ENCODE measurements around the gene UBASH3A. TPM values are rescaled to one million over a fixed set of nuclear protein-coding genes. Genes with fewer than 3 reads are reported as not detected.

Gene UBASH3A
- total RNA-seq, 3 donors from 2014 or later (not counting 1 experiment from before 2014, with no cell fraction given): 0.66 to 5.0 (median 2.0) TPM

DNA sequence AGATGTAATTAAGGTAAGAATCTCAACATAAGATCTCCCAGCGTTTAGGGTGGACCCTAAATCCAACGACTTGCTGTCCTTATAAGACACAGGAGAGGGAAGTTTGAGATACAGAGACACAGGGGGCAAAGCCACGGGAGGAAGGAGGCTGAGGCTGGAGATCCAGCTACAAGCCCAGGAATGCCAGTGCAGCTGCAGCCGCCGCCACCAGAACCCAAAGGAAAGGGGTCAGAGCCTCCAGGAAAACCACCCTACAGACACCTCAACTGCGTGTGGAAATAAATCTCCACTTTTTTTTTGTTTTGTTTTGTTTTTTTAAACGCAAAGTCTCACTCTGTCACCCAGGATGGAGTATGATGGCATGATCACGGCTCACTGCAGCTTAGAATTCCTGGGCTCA, 25.3 kb upstream of the UBASH3A start:
- Histone ChIP-seq H3K4me1 (ENCODE audit: control insufficient read depth, insufficient read depth, low read length) (no peaks in the 10 kb centered on the region), H3K4me3 (ENCODE audit: low read length) (no peak overlapping the region), H3K27ac (ENCODE audit: low read length) (no peak overlapping the region), H3K9me3 (ENCODE audit: control insufficient read depth, insufficient read depth, low read length) (peaks cover 18% of the 10 kb centered on the region), H3K36me3 (ENCODE audit: control insufficient read depth, insufficient read depth, low read length) (no peaks in the 10 kb centered on the region), H3K27me3 (ENCODE audit: control insufficient read depth, insufficient read depth, low read length) (no peaks in the 10 kb centered on the region)
- Mint-ChIP-seq H3K4me3 (no peak overlapping the region), H3K27ac (no peak overlapping the region), H3K9me3 (peaks cover 2 to 7% of the 10 kb centered on the region in 2 donors), H3K36me3 (peaks cover 11% of the 10 kb centered on the region), H3K27me3 (ENCODE audit: low read depth in 2 of 2) (peaks cover 19 to 39% of the 10 kb centered on the region in 2 donors), H3K4me1 (no peaks in the 10 kb centered on the region)
- TF ChIP-seq, protein P1, sequence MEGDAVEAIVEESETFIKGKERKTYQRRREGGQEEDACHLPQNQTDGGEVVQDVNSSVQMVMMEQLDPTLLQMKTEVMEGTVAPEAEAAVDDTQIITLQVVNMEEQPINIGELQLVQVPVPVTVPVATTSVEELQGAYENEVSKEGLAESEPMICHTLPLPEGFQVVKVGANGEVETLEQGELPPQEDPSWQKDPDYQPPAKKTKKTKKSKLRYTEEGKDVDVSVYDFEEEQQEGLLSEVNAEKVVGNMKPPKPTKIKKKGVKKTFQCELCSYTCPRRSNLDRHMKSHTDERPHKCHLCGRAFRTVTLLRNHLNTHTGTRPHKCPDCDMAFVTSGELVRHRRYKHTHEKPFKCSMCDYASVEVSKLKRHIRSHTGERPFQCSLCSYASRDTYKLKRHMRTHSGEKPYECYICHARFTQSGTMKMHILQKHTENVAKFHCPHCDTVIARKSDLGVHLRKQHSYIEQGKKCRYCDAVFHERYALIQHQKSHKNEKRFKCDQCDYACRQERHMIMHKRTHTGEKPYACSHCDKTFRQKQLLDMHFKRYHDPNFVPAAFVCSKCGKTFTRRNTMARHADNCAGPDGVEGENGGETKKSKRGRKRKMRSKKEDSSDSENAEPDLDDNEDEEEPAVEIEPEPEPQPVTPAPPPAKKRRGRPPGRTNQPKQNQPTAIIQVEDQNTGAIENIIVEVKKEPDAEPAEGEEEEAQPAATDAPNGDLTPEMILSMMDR (IDR thresholded peaks at IDR 0.05): no peak
- 73% methylated on average over 8 of the region's 8 CpGs for WGBS (ENCODE audit: insufficient coverage)
- DNase-seq (no peak), ATAC-seq (no peak)
- intact Hi-C loops (cut with micrococcal nuclease): no loop called here

DNA sequence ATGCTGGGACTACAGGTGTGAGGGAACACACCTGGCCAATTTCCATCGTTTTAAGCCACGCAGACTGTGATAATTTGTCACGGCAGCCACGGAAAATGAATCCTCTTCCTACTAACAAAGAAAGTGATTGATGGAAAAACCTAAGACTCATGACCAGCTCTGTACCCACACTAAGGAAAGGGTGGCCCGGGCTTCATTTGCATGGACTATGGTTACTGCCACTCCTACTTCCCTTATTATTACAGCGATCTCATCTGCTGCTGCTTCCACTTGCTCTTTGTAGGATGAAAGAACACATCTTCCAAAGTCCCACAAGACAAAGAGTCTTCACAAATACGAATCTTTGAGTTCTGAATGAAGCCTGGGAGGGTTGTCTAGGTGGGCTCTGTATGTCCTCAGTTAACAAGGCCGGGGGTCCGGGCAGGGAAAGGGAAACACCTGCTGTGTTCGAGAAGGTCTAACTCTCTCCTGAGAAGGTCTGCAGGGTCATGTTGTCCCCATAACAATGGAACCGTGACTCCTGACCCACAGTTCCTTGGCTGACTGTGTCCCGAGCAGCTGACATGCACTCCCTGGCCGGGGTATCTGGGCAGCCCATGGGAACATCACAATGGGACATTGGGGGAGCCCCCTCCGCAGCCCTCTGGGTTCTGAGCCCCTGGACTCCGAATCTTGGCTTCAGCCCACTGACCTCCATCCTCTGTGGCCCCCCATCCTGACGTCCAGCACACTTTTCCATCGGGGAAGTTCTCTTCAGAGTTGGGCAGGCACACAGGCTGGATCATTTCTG, 24.1 kb upstream of the UBASH3A start:
- H3K4me3 Mint-ChIP-seq: no peak overlapping the region
- no peak overlapping the region for H3K27ac Mint-ChIP-seq
- intact Hi-C loops (cut with micrococcal nuclease): no loop called here
- H3K4me3 ChIP-seq (ENCODE audit: low read length): no peak overlapping the region
- no peaks in the 10 kb centered on the region for H3K4me1 ChIP-seq (ENCODE audit: control insufficient read depth, insufficient read depth, low read length)
- no peak overlapping the region for H3K27ac ChIP-seq (ENCODE audit: low read length)
- H3K36me3 ChIP-seq (ENCODE audit: control insufficient read depth, insufficient read depth, low read length): no peaks in the 10 kb centered on the region
- ATAC-seq (no peak), DNase-seq (no peak)
- peaks cover 12 to 30% of the 10 kb centered on the region in 2 donors for H3K27me3 Mint-ChIP-seq (ENCODE audit: low read depth in 2 of 2)
- H3K27me3 ChIP-seq (ENCODE audit: control insufficient read depth, insufficient read depth, low read length): no peaks in the 10 kb centered on the region
- WGBS (ENCODE audit: insufficient coverage): 78% methylated on average over 16 of the region's 17 CpGs
- TF ChIP-seq, protein P1 (IDR thresholded peaks at IDR 0.05): no peak
- peaks cover 2 to 7% of the 10 kb centered on the region in 2 donors for H3K9me3 Mint-ChIP-seq
- peaks cover 18% of the 10 kb centered on the region for H3K9me3 ChIP-seq (ENCODE audit: control insufficient read depth, insufficient read depth, low read length)
- H3K4me1 Mint-ChIP-seq: no peaks in the 10 kb centered on the region
- H3K36me3 Mint-ChIP-seq: peaks cover 11% of the 10 kb centered on the region

DNA sequence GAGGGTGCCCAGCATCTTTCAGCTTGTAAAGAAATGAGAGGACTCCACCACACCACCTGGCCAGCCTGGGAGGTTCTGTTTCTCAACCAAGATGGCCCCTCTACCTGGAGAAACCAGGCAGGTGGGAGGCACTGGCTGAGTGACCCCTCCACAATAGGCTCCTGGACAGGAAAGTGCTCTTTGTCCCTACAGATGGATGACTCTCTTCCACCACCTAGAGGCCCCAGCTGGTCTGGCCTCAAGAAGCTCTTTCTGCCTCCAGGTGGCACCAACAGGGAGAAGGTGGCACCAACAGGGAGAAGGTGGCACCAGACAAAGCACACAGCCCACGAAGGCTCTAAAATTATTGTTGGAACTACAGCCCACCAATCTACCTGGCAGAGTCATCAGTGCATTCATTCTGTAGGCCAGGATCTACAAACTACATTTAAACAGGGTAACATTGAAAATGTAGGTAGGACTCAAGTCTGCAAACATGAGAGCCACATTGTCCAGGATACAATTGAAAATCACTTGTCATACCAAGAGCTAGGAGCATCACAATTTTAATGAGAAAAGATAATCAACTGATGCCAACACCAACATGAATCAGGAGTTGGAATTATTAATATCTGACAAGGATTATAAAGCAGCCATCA, 22.2 kb upstream of the UBASH3A start:
- no peaks in the 10 kb centered on the region for H3K27me3 ChIP-seq (ENCODE audit: control insufficient read depth, insufficient read depth, low read length)
- DNase-seq (peak in 1 of 2 donors; percentile 69), ATAC-seq (peak in 2 of 3 donors; percentile 42 to 56)
- peaks cover 2 to 7% of the 10 kb centered on the region in 2 donors for H3K9me3 Mint-ChIP-seq
- H3K4me1 Mint-ChIP-seq: peaks cover 0 to 5% of the 10 kb centered on the region in 2 donors
- H3K36me3 Mint-ChIP-seq: peaks cover 11% of the 10 kb centered on the region
- H3K27ac Mint-ChIP-seq: no peak overlapping the region
- no peak overlapping the region for H3K27ac ChIP-seq (ENCODE audit: low read length)
- H3K36me3 ChIP-seq (ENCODE audit: control insufficient read depth, insufficient read depth, low read length): no peaks in the 10 kb centered on the region
- H3K4me3 ChIP-seq (ENCODE audit: low read length): no peak overlapping the region
- no peak overlapping the region for H3K4me3 Mint-ChIP-seq
- WGBS (ENCODE audit: insufficient coverage): 47% methylated on average over 1 of the region's 1 CpG
- no peaks in the 10 kb centered on the region for H3K4me1 ChIP-seq (ENCODE audit: control insufficient read depth, insufficient read depth, low read length)
- H3K27me3 Mint-ChIP-seq (ENCODE audit: low read depth in 2 of 2): peaks cover 20 to 31% of the 10 kb centered on the region in 2 donors
- intact Hi-C loops (cut with micrococcal nuclease): no loop called here
- TF ChIP-seq, protein P1 (IDR thresholded peaks at IDR 0.05): peak; percentile 30
- peaks cover 18% of the 10 kb centered on the region for H3K9me3 ChIP-seq (ENCODE audit: control insufficient read depth, insufficient read depth, low read length)
